ENCODE results near the gene SLC33A1.
"Not testable (repeated sequence)": the region's sequence is repeated elsewhere in the genome, so short reads cannot be mapped to it uniquely, and the experiment has no call there.

The SLC33A1 gene

GRCh38 chr3:155854141-155854940 is at the start of gene SLC33A1:
Gene SLC33A1 (minus strand): TSS chr3:155854427. CDS start chr3:155853997, 430 bp downstream.
- DNase-seq: peak; percentile 98

DNA sequence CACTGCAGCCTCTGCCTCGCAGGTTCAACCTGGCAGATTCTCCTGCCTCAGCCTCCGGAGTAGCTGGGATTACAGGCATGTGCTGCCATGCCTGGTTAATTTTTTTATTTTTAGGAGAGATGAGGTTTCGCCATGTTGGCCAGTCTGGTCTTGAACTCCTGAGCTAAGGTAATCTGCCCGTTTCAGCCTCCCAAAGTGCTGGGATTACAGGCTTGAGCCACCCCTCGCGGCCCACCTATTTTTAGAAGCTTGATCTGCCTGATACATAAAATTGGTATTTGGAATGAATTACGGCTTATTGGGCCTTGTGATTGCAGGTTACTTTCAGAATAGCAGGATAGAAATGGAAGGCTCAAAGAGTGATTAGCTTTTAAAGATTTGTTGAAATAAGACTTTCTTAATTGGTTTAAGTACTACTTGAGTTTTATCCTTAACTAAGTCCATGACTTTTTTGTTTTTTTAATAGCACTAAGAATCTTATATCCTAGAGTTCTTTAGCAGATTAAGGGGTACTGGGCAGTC is 41.2 kb upstream of the SLC33A1 start:
- DNase-seq: no peak

DNA sequence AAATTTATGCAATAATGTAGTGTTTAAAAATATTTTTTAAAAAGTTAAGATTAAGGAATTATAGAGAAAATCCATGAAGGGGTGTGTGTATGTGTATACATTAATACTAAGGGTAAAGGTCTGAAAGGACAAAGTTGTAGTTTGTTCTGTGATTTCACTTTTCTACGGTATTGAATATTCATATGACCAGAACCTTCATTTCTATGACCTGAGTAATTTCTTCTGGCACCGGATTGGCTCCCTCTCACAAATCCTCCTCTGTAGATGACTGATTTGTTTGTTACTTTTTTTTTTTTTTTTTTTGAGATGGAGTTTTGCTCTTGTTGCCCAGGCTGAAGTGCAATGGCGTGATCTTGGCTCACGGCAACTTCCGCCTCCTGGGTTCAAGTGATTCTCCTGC is 37.1 kb upstream of the SLC33A1 start:
- DNase-seq: no peak

DNA sequence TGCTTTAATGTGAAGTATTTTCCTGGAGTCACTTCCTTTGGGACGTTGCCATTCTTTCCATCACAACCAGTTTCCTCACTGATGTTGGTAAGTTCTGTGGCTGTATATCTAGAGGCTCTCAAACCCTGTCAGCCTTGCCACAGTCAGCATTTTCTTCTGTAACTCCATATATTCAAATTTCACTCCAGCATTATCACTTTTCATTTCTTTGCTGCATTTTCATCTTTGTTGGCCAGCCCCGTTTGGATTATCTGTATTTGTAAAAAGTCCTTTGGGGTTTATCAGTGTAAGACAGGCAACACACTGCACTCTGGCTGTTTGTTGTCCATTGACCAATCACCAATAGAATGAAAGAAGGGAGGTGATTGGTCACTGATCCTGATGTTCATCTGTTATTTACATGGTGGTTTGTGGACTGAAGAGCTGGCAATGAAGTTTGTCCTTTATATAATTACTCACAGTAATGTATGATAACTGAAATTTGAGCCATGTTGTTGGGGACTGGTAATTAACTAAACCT is 36.5 kb upstream of the SLC33A1 start:
- no peak for DNase-seq

DNA sequence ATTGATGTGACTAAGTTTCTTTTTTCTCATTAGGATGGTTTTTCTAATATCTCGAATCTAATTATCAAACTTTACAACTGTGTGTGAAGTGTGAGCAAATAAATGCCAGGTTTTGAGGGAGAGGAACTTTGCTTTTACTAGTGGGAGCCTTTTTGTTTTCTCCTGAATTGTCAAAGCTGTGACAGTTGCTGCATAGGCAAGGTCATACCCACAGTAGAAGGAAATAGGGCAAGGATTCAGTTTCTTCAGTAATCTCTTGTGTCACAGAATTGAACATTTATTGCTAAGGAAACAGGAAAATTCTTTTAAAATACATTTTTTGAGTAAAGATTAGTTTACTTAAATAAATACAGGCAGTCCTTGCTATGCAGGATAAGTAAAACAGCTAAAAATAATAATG is 35.7 kb upstream of the SLC33A1 start:
- DNase-seq: no peak

DNA sequence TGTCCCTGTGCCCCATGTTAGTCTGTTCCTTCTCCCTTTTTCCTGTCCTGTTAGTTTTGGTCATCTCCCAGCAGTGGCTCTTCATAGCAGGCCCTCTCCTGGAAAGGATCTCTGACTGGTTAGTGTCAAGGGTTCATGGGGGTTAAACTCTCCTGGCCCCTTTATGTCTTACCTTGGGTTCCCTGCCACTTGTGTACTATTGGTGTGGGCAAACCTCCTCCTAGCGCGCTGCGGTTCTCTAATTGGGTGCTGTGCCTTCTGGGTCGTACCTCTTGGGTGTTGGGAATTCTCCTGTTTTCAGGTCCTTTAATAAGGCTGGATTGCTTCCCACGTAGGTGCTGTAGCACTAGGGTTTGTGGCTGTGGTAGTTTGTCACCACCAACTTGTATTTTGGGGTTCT is 35.0 kb upstream of the SLC33A1 start:
- no peak for DNase-seq

- no peak for DNase-seq
Measured at GRCh38 chr3:155886915-155887314, 32.7 kb upstream of the SLC33A1 start.

DNA sequence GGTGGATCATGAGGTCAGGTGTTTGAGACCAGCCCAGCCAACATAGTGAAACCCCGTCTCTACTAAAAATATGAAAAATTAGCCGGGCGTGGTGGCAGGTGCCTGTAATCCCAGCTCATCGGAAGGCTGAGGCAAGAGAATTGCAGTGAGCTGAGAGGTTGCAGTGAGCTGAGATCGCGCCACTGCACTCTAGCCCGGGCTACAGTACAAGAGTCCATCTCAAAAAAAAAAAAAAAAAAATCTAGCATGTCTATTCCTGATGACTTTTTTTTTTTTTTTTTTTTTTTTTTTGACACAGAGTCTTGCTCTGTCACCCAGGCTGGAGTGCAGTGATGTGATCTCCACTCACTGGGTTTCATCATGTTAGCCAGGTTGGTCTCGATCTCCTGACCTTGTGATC is 32.1 kb upstream of the SLC33A1 start:
- not testable (repeated sequence) for DNase-seq

DNA sequence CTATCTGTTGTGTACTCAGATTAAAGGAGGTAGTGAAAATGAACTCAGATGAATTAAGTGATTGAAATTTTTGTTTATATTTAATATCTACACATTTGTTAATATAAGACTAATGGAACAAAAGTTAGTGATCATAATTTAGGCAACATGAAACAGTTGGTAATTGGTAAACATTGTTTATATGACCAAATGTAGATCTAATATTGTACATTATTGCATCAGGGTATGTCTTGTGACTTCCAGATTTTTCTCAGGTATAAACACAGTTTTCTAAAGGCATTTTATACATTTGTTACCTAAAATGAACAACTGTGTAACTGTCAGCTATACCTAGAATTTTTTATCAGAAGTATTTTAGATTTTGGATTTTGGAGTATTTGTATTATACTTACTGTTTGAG is 31.1 kb upstream of the SLC33A1 start:
- DNase-seq: no peak

DNA sequence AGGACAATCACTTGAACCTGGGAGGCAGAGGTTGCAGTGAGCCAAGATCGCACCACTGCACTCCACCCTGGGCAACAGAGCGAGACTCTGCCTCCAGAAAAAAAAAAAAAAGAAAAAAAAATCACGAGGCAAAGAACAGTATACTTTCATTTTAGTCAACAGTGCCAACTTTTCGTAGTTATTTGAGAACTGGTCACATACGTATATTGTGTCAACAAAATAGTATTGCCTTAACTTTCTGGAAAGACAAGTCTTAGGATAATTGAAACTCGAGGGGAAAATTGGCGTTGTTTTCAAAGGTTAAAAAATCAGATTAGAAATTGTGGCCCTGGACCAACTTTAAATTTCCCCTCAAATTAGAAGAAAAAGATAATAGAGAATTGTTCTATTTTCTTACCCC is 30.1 kb upstream of the SLC33A1 start:
- DNase-seq: no peak

DNA sequence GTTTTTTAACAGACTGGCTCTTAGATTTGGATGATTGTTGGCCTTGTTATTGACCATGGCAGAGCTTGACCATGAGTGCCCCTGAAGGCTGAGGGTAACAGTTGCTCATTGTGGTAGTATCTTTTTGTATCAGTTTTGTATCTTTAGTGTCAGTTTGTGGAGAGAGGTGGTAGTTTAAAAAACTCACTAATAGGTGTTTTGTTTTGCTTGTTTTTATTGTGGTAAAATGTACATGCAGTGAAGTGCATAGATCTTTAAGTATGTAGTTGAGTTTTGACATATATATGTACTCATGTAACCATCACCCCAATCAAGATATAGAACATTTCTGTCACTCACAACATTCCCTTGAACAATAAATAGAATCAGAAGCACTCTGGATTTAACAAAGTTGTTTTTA is 26.1 kb upstream of the SLC33A1 start:
- DNase-seq: no peak

GRCh38 chr3:155876503-155876902 is 22.3 kb upstream of the SLC33A1 start:
- no peak for DNase-seq

DNA sequence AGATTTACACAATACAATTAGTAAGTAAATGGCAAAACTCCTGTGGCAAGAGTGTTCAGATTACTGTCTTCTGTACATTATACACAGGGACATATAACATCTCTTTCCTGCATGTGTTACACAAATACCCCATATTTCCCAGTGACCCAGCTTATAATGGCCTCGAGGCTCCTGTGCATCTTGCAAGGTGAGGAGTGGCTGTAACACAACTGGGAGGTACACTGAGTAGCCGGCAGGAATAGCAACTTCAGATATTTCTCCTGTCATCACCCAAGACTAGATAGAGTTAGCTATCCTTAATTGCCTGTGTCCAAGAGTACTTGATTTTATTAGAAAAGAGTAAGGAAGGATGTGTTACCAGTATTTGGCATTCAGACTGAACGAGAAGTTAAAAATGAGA is 21.8 kb upstream of the SLC33A1 start:
- DNase-seq: no peak

DNA sequence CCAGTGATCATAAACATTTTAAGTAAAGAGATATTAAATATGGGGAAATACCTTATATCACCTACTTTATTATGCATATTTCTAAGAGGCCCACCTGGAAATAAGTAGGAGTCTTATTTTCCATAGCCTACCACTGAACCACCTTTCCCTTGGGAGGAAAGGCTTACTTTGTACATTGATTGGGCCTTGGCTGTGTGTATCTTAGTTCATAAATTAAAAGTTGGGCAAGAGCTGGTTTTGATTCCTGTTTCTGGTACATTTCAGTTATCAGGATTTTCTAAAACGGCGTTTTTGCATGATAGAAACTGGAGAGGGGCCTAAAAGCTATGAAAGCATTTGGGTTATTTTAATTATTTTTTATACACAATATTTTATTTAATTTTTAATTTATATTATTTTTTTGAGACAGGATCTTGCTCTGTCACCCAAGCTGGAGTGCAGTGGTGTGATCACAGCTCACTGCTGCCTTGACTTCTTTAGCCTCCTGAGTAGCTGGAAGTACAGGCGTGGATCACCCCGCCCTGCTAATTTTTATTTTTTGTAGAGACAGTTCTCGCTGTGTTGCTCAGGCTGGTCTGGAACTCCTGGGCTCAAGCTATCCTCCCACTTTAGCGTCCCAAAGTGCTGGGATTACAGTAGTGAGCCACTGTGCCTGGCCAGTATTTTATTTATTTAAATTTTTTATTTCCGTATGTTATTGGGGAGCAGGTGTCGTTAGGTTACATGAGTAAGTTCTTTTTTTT is 18.8 kb upstream of the SLC33A1 start:
- no peak for DNase-seq

GRCh38 chr3:155871746-155872158 is 17.5 kb upstream of the SLC33A1 start:
- no peak for DNase-seq

DNA sequence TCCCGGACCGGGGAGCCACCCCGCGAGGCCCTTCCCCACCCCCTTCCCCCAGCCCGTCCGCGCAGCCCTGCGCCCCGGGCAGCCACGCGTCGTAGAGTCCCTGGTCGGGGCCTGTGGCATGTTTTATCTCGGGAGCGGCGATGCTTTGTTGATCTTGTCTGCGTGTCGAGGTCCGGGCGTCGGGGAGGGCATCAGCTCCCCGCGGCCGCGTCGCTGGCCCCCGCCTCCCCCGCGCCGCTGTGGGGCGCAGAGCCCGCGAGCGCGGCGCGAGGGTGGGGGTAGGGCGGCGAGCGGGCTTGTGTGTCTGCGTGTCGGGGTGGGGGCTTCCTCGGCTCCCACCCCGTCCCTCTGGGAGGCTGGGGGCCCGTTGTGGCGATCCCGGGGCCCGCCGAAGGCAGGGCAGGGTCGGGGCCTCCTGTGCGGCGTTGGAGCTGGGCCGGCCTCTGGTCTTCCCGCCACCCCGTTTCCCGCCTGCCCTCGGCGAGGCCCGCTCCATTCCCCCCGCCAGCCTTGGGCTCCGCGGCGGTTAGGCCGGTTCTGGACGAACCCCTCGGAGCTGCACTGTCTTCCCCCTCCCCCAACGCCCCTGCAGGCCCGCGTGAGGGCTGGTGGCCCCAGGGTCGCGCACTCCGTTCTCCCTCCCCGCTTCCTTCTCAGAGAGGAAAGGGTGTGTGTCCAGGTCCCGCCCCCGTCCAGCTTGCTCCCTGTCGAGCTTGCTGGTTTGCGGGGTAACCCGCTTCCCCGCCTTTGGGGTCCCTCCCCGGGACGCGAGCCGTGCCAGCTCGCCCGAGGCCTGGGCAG is 16.9 kb upstream of the SLC33A1 start:
- peak; percentile 16 to 24 for DNase-seq

GRCh38 chr3:155870133-155870944 is 16.1 kb upstream of the SLC33A1 start, which contains the start of gene GMPS:
Gene GMPS (plus strand): TSS chr3:155870650. CDS start chr3:155870871, 221 bp downstream.
- DNase-seq: peak; percentile 90 to 93

GRCh38 chr3:155869691-155870090 is 15.5 kb upstream of the SLC33A1 start:
- no peak for DNase-seq

- no peak for DNase-seq
Measured at GRCh38 chr3:155863072-155863784, 9.0 kb upstream of the SLC33A1 start.

GRCh38 chr3:155862290-155862982 is 8.2 kb upstream of the SLC33A1 start:
- peak; percentile 39 to 53 for DNase-seq

Data from activated CD4-positive, alpha-beta T cell treated with anti-CD3 and anti-CD28 coated beads, Interleukin-2, amount 50 U/mL, for 4 hours (primary cell).